NCI-H2227 (cell line): ENCODE results near the gene MDFIC2.
"Not testable (repeated sequence)": the region's sequence is repeated elsewhere in the genome, so short reads cannot be mapped to it uniquely, and the experiment has no call there.

ENCODE experiments used
- DNase-seq: peaks from one replicate; lab custom pipeline; 2025; ENCODE audit not compliant: unreplicated experiment; lab: John Stamatoyannopoulos, UW

Gene MDFIC2

GRCh38 chr3:70312336-70312735 is at the start of gene MDFIC2:
MDFIC2 (minus strand) TSS chr3:70312638; CDS start chr3:70311973, 665 bp downstream.
- DNase-seq: no peak

DNA sequence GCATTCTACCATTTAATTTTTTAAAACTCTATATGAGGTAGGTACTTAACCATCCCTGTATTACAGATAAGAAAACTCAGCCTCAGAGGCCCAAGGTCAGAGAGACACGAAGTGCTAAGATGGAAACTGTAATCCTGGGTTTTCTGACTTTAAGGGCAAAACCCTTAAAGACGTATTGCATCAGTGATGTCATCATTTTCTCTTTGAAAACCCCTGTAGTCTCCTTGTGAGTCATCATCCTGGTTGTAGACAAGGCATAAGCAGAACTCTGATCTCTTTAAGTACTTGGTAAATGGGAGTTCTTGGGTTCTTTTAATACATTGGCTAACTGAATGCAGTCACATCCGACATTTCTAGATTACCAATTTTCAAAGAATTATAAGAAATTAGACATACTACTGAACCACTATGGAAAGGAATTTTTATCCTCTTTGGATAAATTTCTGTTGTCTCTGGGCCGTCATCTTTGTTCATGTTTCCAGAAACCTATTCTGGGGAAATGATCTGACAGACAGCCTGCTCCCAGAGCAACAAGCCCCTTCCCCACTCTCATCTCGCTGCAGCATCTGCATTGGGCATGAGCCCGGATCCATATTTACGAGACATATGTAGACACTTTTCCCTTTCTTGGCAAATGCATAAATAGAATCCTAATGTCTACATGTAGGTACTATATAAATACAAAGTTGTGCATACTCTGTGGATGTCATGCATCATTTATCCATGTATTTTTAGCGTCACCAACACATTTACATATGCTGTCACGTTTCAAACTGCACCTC is 48.7 kb upstream of the MDFIC2 start:
- no peak for DNase-seq

GRCh38 chr3:70359711-70360110 is 47.3 kb upstream of the MDFIC2 start:
- DNase-seq: no peak

- DNase-seq: no peak
These were observed 46.6 kb upstream of the MDFIC2 start for GRCh38 chr3:70358978-70359580.

GRCh38 chr3:70352215-70352614 is 39.8 kb upstream of the MDFIC2 start:
- DNase-seq: no peak

DNA sequence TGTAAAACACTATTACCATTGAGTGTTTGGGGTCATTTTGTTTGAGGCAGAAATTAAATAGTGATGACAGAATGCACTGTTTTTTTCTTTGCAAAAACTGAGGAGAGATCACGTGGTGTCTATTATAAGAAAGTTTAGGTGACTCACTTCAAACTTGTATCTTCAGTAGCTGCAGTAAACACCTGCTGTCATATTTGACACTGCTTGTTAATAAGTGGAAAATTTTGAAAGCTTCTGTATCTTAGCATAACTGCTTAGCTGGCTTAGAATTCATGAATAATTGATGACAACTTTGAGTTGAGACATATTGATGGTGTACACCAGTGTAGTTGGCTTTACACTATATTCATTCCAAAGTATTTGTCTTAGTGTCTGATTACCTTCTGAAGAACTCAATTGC is 29.7 kb upstream of the MDFIC2 start:
- no peak for DNase-seq

DNA sequence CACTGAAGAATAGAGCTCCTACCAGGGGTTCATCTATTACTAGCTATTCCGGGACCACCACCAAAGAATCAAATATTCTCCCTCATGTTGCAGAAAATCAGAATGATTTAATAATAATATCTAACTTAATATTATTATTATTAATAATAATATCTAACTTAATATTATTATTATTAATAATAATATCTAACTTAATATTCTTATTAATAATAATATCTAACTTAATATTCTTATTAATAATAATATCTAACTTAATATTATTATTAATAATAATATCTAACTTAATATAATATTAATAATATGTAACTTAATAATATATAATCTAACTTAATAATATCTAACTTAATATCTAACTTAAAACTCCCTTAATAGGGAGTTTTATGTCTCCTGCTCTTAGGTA is 24.4 kb upstream of the MDFIC2 start:
- DNase-seq: not testable (repeated sequence)

- no peak for DNase-seq
These were observed 20.6 kb upstream of the MDFIC2 start for GRCh38 chr3:70333080-70333479.

GRCh38 chr3:70315021-70315420 is 2.6 kb upstream of the MDFIC2 start:
- no peak for DNase-seq

DNA sequence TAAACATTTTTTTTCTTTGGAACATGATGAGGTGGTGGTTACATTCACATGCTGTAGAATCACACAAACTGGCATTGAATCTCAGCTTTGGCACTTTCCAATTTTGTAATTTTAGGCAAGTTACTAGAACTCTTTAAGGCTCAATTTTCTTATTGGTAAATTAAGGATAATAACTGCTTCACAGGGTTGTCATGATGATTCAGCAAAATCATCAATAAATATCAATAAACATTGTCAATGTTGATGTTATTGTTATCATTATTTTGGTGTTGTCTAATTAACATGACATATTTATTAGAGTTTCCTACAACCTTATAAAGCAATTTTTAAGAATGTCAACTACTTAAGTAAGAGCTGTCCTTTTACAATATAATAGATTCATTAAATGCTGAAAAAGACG is 1.6 kb downstream of the MDFIC2 start:
- DNase-seq: no peak

GRCh38 chr3:70309591-70309990 is 2.8 kb downstream of the MDFIC2 start:
- DNase-seq: no peak

DNA sequence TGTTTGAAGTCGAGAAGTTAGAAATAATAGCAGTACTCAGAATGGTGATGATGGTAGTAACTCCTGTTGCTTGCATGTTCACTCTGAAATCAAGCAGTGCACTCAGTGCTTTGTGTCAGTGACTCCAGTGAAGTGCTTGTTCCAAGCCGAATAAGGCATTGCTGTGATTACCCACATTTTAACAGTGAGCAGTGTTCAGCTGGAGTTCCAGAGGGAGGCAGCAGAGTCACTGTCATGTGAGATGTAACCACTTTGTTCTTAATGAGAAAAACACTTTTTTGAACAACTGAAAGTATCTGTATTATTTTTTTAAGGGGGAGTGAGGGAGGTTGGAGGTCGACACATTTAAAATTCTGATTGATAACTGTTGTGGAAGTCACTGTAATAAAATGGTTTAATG is 3.7 kb downstream of the MDFIC2 start:
- no peak for DNase-seq

- DNase-seq: no peak
These were observed 5.7 kb downstream of the MDFIC2 start for GRCh38 chr3:70306736-70307135.

DNA sequence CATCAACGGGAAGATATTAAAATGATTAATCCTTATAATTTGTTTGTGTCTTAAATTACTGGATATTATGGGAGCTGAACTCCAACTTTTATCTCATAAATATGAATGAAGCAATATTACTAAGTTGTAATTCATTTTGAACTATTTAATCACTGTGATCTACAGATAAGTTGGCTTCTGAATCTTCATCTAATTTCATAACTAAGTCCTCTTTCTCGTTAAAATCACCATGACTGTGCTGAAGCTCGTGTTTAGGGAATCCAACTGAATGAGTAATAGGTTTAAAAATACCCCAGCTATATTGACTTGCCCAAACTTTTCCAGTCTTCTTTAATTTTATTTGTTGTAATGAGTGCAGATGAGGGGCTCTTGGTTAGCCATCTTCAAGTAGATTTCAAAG is 14.1 kb downstream of the MDFIC2 start:
- DNase-seq: no peak

DNA sequence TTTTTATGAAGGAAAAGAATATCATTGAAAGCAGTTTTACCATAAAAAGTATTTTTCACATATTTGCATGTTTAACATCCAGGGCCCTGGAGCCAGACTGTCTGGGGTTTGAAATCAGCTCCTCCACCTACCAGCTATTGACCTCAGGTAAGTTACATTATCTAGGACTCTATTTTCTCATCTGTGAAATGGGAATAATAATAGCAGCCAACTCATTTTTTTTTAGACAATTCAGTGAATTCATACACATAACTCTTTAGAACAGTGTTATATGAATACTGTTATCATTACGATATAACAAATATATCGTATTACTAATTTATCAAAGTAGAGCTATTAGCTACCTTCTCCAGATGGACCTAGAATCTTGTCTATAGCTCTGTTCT is 21.3 kb downstream of the MDFIC2 start:
- DNase-seq: no peak

DNA sequence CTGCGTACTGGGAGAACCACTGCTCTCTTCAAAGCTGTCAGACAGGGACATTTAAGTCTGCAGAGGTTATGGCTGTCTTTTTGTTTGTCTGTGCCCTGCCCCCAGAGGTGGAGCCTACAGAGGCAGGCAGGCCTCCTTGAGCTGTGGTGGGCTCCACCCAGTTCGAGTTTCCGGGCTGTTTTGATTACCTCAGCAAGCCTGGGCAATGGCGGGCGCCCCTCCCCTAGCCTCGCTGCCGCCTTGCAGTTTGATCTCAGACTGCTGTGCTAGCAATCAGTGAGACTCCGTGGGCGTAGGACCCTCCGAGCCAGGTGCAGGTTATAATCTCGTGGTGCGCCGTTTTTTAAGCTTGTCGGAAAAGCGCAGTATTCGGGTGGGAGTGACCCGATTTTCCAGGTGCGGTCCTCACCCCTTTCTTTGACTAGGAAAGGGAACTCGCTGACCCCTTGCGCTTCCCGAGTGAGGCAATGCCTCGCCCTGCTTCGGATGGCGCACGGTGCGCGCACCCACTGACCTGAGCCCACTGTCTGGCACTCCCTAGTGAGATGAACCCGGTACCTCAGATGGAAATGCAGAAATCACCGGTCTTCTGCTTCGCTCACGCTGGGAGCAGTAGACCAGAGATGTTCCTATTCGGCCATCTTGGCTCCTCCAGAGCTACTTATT is 21.9 kb downstream of the MDFIC2 start:
- not testable (repeated sequence) for DNase-seq

DNA sequence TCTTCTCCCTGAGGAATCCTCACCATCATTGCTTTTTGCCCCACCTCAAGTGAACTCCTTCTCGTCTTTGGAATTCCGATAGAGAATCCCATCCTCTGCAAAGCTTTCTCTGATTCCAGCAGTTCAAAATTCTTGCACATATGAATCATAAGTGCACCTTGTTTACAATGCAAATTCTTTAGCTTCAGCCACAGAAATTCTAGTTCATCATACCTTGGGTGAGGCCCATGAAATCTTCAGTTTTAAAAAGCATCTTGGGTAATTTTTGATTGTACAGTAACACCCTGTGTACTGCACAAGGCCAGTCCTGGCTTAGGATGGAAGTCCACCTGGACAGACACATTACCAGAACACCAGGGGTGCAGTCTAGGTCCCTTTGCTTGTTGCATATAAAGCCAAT is 30.8 kb downstream of the MDFIC2 start:
- no peak for DNase-seq

- no peak for DNase-seq
These were observed 35.1 kb downstream of the MDFIC2 start for GRCh38 chr3:70277304-70277703.

DNA sequence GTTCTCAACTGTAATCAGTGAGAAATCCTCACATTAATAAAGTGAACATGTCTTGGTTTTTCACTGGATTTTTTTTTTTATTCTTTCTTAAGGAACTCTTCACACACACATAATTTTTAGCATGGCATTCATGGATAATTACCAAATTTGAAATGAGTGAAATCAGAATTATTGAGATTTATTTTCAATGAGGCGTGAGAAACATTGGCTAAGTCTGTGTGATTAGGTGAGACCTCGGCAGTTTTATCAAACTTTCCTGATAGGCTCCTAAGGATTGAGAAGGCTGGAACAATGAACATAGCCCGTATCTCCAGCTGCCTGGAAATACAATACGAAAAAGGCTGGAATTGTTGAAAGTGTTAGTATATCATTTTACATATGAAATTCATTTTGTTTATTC is 35.5 kb downstream of the MDFIC2 start:
- no peak for DNase-seq

- DNase-seq: no peak
These were observed 38.9 kb downstream of the MDFIC2 start for GRCh38 chr3:70273492-70273891.

DNA sequence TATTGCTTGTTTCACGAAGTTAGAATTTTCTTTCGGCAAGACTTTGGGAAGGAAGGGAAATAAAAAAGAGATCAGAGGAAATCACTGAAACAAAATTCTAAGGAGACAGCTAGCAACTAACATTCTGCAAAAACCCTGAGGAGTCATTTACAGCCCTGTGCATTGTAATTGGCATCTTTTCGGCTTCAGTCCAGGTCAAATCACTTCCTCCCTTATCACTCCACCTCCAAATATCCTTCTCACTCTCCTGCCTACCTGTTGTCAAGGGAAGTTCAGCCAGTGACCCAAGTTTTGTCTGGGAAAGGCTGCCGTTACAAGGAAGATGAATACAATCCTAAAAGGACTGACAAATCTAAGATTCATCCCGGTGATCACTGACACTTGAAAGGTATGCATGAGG is 39.6 kb downstream of the MDFIC2 start:
- no peak for DNase-seq

GRCh38 chr3:70264122-70264780 is 48.2 kb downstream of the MDFIC2 start:
- no peak for DNase-seq
